GM23338 (cell line): ENCODE data around the gene EDAR.

Source experiments
- EZH2 ChIP-seq: fragments of 200-600 bp; sonication (generic); IDR thresholded peaks from one replicate; pipeline ENCODE4 v1.8.0; 2017; ENCODE audit warnings: antibody characterized with exemption, mild to moderate bottlenecking, low read depth; ENCODE audit not compliant: unreplicated experiment
- JUNB ChIP-seq: IDR thresholded peaks from one replicate; pipeline ENCODE4 v1.6.1; 2016; ENCODE audit warnings: antibody characterized with exemption; ENCODE audit not compliant: unreplicated experiment
- POLR2AphosphoS5 ChIP-seq: IDR thresholded peaks from 2 replicates; pipeline ENCODE4 v1.6.1; 2016; ENCODE audit warnings: antibody characterized with exemption, low read depth
- REST ChIP-seq: IDR thresholded peaks from one replicate; pipeline ENCODE4 v1.6.1; 2018; ENCODE audit warnings: antibody characterized with exemption; ENCODE audit not compliant: unreplicated experiment
- TF ChIP-seq, protein P1 (sequence below), 2 experiments: fragments of 200-600 bp in 1 of 2; sonication (generic) in 1 of 2; conservative IDR thresholded peaks; 2 replicates each; pipeline versions ENCODE4 v1.5.1 to v1.6.1; 2016 to 2017; ENCODE audit warnings: antibody characterized with exemption in 2 of 2, low read depth in 2 of 2, mild to moderate bottlenecking in 2 of 2, moderate library complexity in 1 of 2

DNA sequence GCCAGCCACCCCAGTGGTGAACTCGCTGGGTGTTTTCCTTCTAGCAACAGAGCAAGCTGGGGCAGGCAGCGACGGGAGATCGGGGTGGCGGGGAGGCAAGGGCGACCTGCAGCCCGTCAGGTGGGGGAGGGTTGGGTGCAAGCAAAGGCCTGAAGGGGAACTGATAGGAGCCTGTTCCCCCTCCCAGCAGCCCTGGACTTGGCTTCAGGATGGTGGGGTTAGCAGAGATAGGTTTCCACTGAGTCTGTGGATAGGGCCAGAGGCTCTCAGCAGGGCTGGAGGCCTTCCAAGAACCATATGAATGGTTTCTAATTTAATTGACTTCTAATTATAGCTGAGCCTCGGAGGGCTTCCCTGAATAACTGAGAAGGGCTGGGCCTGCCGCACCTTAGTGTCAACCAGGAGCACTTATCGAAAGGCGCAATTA is 55.3 kb downstream of the EDAR start:
- TF ChIP-seq JUNB: no peak
- TF ChIP-seq, protein P1, sequence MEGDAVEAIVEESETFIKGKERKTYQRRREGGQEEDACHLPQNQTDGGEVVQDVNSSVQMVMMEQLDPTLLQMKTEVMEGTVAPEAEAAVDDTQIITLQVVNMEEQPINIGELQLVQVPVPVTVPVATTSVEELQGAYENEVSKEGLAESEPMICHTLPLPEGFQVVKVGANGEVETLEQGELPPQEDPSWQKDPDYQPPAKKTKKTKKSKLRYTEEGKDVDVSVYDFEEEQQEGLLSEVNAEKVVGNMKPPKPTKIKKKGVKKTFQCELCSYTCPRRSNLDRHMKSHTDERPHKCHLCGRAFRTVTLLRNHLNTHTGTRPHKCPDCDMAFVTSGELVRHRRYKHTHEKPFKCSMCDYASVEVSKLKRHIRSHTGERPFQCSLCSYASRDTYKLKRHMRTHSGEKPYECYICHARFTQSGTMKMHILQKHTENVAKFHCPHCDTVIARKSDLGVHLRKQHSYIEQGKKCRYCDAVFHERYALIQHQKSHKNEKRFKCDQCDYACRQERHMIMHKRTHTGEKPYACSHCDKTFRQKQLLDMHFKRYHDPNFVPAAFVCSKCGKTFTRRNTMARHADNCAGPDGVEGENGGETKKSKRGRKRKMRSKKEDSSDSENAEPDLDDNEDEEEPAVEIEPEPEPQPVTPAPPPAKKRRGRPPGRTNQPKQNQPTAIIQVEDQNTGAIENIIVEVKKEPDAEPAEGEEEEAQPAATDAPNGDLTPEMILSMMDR (conservative IDR thresholded peaks at IDR 0.05; ENCODE audit: low read depth in 2 of 2): no peak
- no peak for TF ChIP-seq POLR2AphosphoS5
- no peak for TF ChIP-seq REST
- no peak for TF ChIP-seq EZH2
